Nephron progenitor cell (in vitro differentiated cells): ENCODE data around the gene TJP1.
A peak's percentile ranks its signal among the peaks of the same experiment; 100 is the strongest.
"Not testable (repeated sequence)": the region's sequence is repeated elsewhere in the genome, so short reads cannot be mapped to it uniquely, and the experiment has no call there.

Source experiments
- DNase-seq: peaks from one replicate; pipeline ENCODE4 v3.0.0; 2021
- H3K27ac Mint-ChIP-seq: 2 replicates; pipeline ENCODE4 v1.8.0; 2021; ENCODE audit warnings: mild to moderate bottlenecking, moderate library complexity, mixed read lengths
- H3K27me3 Mint-ChIP-seq: 2 replicates; pipeline ENCODE4 v1.8.0; 2021; ENCODE audit warnings: mild to moderate bottlenecking, low read depth, mixed read lengths; ENCODE audit not compliant: poor library complexity
- H3K36me3 Mint-ChIP-seq: 2 replicates; pipeline ENCODE4 v1.8.0; 2021; ENCODE audit warnings: low read depth, mixed read lengths
- H3K4me1 Mint-ChIP-seq: 2 replicates; pipeline ENCODE4 v1.8.0; 2021; ENCODE audit warnings: mixed read lengths
- H3K4me3 Mint-ChIP-seq: 2 replicates; pipeline ENCODE4 v1.8.0; 2021; ENCODE audit warnings: mild to moderate bottlenecking, moderate library complexity, mixed read lengths
- H3K9me3 Mint-ChIP-seq: 2 replicates; pipeline ENCODE4 v1.8.0; 2021; ENCODE audit warnings: mild to moderate bottlenecking, moderate library complexity, mixed read lengths
- TF ChIP-seq, protein P1 (sequence below): fragments of 200-600 bp; sonication (generic); IDR thresholded peaks from 2 replicates; pipeline ENCODE4 v1.5.0; 2021; ENCODE audit warnings: antibody characterized with exemption

The TJP1 gene

DNA sequence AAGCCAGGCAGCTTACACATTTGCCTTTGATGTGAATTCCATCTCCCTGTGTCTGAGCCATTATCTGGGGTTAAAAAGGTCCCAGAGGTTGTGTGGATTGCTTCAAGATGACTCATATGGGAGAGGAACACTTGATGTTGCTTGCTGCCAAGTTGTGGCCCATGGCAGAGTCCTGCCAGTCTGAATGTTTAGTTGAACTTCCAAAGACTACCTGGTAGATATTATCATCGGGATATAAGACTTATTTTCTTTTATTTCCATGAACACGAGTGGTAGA is 85.6 kb downstream of the TJP1 start:
- no peak for DNase-seq
- no peaks in the 10 kb centered on the region for H3K9me3 Mint-ChIP-seq
- H3K27ac Mint-ChIP-seq: no peak overlapping the region
- H3K27me3 Mint-ChIP-seq: no peaks in the 10 kb centered on the region
- peaks cover 20% of the 10 kb centered on the region for H3K4me1 Mint-ChIP-seq
- TF ChIP-seq, protein P1, sequence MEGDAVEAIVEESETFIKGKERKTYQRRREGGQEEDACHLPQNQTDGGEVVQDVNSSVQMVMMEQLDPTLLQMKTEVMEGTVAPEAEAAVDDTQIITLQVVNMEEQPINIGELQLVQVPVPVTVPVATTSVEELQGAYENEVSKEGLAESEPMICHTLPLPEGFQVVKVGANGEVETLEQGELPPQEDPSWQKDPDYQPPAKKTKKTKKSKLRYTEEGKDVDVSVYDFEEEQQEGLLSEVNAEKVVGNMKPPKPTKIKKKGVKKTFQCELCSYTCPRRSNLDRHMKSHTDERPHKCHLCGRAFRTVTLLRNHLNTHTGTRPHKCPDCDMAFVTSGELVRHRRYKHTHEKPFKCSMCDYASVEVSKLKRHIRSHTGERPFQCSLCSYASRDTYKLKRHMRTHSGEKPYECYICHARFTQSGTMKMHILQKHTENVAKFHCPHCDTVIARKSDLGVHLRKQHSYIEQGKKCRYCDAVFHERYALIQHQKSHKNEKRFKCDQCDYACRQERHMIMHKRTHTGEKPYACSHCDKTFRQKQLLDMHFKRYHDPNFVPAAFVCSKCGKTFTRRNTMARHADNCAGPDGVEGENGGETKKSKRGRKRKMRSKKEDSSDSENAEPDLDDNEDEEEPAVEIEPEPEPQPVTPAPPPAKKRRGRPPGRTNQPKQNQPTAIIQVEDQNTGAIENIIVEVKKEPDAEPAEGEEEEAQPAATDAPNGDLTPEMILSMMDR: no peak
- peaks cover 62% of the 10 kb centered on the region for H3K36me3 Mint-ChIP-seq
- H3K4me3 Mint-ChIP-seq: no peak overlapping the region

GRCh38 chr15:29736012-29736743 is 86.1 kb downstream of the TJP1 start:
- peaks cover 20% of the 10 kb centered on the region for H3K4me1 Mint-ChIP-seq
- no peak for DNase-seq
- TF ChIP-seq, protein P1: no peak
- H3K36me3 Mint-ChIP-seq: peaks cover 62% of the 10 kb centered on the region
- no peaks in the 10 kb centered on the region for H3K27me3 Mint-ChIP-seq
- no peak overlapping the region for H3K4me3 Mint-ChIP-seq
- peak overlapping the region; percentile 49 for H3K27ac Mint-ChIP-seq
- H3K9me3 Mint-ChIP-seq: no peaks in the 10 kb centered on the region

GRCh38 chr15:29734917-29735572 is 87.2 kb downstream of the TJP1 start:
- Mint-ChIP-seq H3K36me3 (peaks cover 59% of the 10 kb centered on the region), H3K27ac (no peak overlapping the region), H3K9me3 (no peaks in the 10 kb centered on the region), H3K4me1 (peaks cover 20% of the 10 kb centered on the region), H3K4me3 (no peak overlapping the region), H3K27me3 (no peaks in the 10 kb centered on the region)
- DNase-seq: no peak
- TF ChIP-seq, protein P1: no peak

- Mint-ChIP-seq H3K27me3 (no peaks in the 10 kb centered on the region), H3K4me1 (peaks cover 15% of the 10 kb centered on the region), H3K4me3 (no peak overlapping the region), H3K36me3 (peaks cover 73% of the 10 kb centered on the region), H3K9me3 (no peaks in the 10 kb centered on the region), H3K27ac (no peak overlapping the region)
- no peak for DNase-seq
- TF ChIP-seq, protein P1: no peak
Measured at GRCh38 chr15:29731865-29732264, 90.4 kb downstream of the TJP1 start.

DNA sequence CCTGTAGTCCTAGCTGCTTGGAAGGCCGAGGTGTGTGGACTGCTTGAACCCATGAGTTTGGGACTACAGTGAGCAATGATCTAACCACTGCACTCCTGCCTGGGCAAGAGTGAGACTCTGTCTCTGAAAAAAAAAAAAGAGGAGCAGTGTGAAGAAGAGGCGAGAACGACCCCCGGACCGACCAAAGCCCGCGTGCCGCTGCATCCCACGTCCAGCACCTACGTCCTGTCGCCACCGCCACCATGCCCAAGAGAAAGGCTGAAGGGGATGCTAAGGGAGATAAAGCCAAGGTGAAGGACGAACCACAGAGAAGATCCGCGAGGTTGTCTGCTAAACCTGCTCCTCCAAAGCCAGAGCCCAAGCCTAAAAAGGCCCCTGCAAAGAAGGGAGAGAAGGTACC is 91.8 kb downstream of the TJP1 start:
- not testable (repeated sequence) for H3K4me1 Mint-ChIP-seq, H3K4me3 Mint-ChIP-seq, DNase-seq, H3K27me3 Mint-ChIP-seq, H3K27ac Mint-ChIP-seq, H3K9me3 Mint-ChIP-seq
- H3K36me3 Mint-ChIP-seq: peaks cover 74% of the 10 kb centered on the region

- Mint-ChIP-seq H3K27ac (no peak overlapping the region), H3K36me3 (peaks cover 90% of the 10 kb centered on the region), H3K27me3 (no peaks in the 10 kb centered on the region), H3K4me1 (no peaks in the 10 kb centered on the region), H3K4me3 (no peak overlapping the region), H3K9me3 (peaks cover 9% of the 10 kb centered on the region)
- TF ChIP-seq, protein P1: no peak
- no peak for DNase-seq
Measured at GRCh38 chr15:29728418-29728817, 93.8 kb downstream of the TJP1 start.
